Measurements from ENCODE around the gene COL27A1. TPM values are rescaled to one million over a fixed set of nuclear protein-coding genes. Genes with fewer than 3 reads are reported as not detected.

The COL27A1 gene
- total and polyA plus RNA-seq, 12 donors: 3.0 to 99.8 (median 11.9) TPM

- DNase-seq: no peak
- TF ChIP-seq CTCF (IDR thresholded peaks at IDR 0.05): no peak
- TF ChIP-seq POLR2A (IDR thresholded peaks at IDR 0.05): no peak
- intact Hi-C loops (cut with DNase I): no loop called here
- H3K9me3 ChIP-seq (replicated peaks in 1 of 3): no peaks in the 10 kb centered on the region
- no peaks in the 10 kb centered on the region for H3K27me3 ChIP-seq
- H3K27ac ChIP-seq: no peak overlapping the region
- no peak overlapping the region for H3K4me3 ChIP-seq
- no peaks in the 10 kb centered on the region for H3K4me1 ChIP-seq (replicated peaks in 1 of 2)
- WGBS, 4 donors: 90 to 98% (median 95%) methylated on average over 2 to 3 of the region's 3 CpGs
- H3K36me3 ChIP-seq (replicated peaks in 1 of 2): no peaks in the 10 kb centered on the region
Observed at GRCh38 chr9:114243240-114243639, 87.9 kb downstream of the COL27A1 start.

- Histone ChIP-seq H3K27ac (no peak overlapping the region), H3K36me3 (replicated peaks in 1 of 2) (no peaks in the 10 kb centered on the region), H3K4me1 (replicated peaks in 1 of 2) (no peaks in the 10 kb centered on the region), H3K4me3 (no peak overlapping the region), H3K9me3 (replicated peaks in 1 of 3) (no peaks in the 10 kb centered on the region), H3K27me3 (no peaks in the 10 kb centered on the region)
- TF ChIP-seq CTCF (IDR thresholded peaks at IDR 0.05) (no peak), POLR2A (IDR thresholded peaks at IDR 0.05) (no peak)
- WGBS, 4 donors: 89 to 96% (median 93%) methylated on average over 6 to 8 of the region's 8 CpGs
- intact Hi-C loops (cut with DNase I): no loop called here
- no peak for DNase-seq
Observed at GRCh38 chr9:114244570-114244969, 89.2 kb downstream of the COL27A1 start.

GRCh38 chr9:114246558-114246957, 91.2 kb downstream of the COL27A1 start:
- TF ChIP-seq CTCF (IDR thresholded peaks at IDR 0.05) (no peak), POLR2A (IDR thresholded peaks at IDR 0.05) (no peak)
- Histone ChIP-seq H3K4me1 (replicated peaks in 1 of 2) (no peaks in the 10 kb centered on the region), H3K27me3 (no peaks in the 10 kb centered on the region), H3K27ac (no peak overlapping the region), H3K36me3 (replicated peaks in 1 of 2) (no peaks in the 10 kb centered on the region), H3K4me3 (no peak overlapping the region), H3K9me3 (replicated peaks in 1 of 3) (no peaks in the 10 kb centered on the region)
- 82 to 90% (median 89%) methylated on average over 12 of the region's 12 CpGs for whole genome bisulfite sequencing, 4 donors
- no peak for DNase-seq
- intact Hi-C loops (cut with DNase I): no loop called here

- 86 to 92% (median 87%) methylated on average over 2 of the region's 2 CpGs for WGBS, 4 donors
- H3K4me3 ChIP-seq: no peak overlapping the region
- intact Hi-C loops (cut with DNase I): no loop called here
- H3K27ac ChIP-seq: no peak overlapping the region
- TF ChIP-seq CTCF (IDR thresholded peaks at IDR 0.05) (no peak), POLR2A (IDR thresholded peaks at IDR 0.05) (no peak)
- no peak for DNase-seq
- H3K9me3 ChIP-seq (replicated peaks in 1 of 3): no peaks in the 10 kb centered on the region
- no peaks in the 10 kb centered on the region for H3K27me3 ChIP-seq
- no peaks in the 10 kb centered on the region for H3K36me3 ChIP-seq (replicated peaks in 1 of 2)
- H3K4me1 ChIP-seq (replicated peaks in 1 of 2): no peaks in the 10 kb centered on the region
Observed at GRCh38 chr9:114247077-114247476, 91.7 kb downstream of the COL27A1 start.

All from adrenal gland (tissue), 12 donors.